Measurements from ENCODE around the gene MRO.

- no peak for TF ChIP-seq CTCF (IDR thresholded peaks at IDR 0.05)
- no peak for TF ChIP-seq FOXJ3 (CRISPR knock-in tag; IDR thresholded peaks at IDR 0.05)
- TF ChIP-seq EP300 (IDR thresholded peaks at IDR 0.05; ENCODE audit: borderline replicate concordance in 1 of 2, low read depth in 1 of 2, low read length in 1 of 2) = peak in 1 of 2 experiments; percentile 74; a peak in 2 of 4 replicates
- TF ChIP-seq REST (IDR thresholded peaks at IDR 0.05; ENCODE audit: low read depth, low read length) = no peak
- 0 out of 2 replicates have a peak, but pooled peaks have one; percentile 35 for TF ChIP-seq USF2 (IDR thresholded peaks at IDR 0.05; ENCODE audit: borderline replicate concordance, low read depth, low read length)
- TF ChIP-seq POLR2AphosphoS5 (IDR thresholded peaks at IDR 0.05; ENCODE audit: low read depth, low read length) = peak; percentile 66; the same call in 1 of the 2 replicates
- TF ChIP-seq ZBTB33 (IDR thresholded peaks at IDR 0.05; ENCODE audit: borderline replicate concordance, low read depth) = no peak
- TF ChIP-seq JUND (IDR thresholded peaks at IDR 0.05) = peak; percentile 91
- TF ChIP-seq CHD2 (IDR thresholded peaks at IDR 0.05; ENCODE audit: low read length, partially characterized antibody) = no peak
- no peak for TF ChIP-seq EZH2phosphoT487 (IDR thresholded peaks at IDR 0.05; ENCODE audit: borderline replicate concordance, low read depth)
- no peak for TF ChIP-seq SMC3 (IDR thresholded peaks at IDR 0.05; ENCODE audit: low read depth, low read length)
- no peak for TF ChIP-seq RFX5 (IDR thresholded peaks at IDR 0.05; ENCODE audit: low read length)
Observed at GRCh38 chr18:50836521-50836957, 16.7 kb upstream of the MRO start.

Measured in SK-N-SH (cell line).